ENCODE data around the gene CLEC1B. TPM values are rescaled to one million over a fixed set of nuclear protein-coding genes. Genes with fewer than 3 reads are reported as not detected.

The CLEC1B gene
- total RNA-seq, 1 experiment from 2014 or later, result not detected

GRCh38 chr12:10021342-10021741 lies 22.4 kb upstream of the CLEC1B start (continued):
- TF ChIP-seq RAD21 (IDR thresholded peaks at IDR 0.05; ENCODE audit: low read depth) (no peak), EZH2phosphoT487 (IDR thresholded peaks at IDR 0.05; ENCODE audit: borderline replicate concordance) (no peak)

GRCh38 chr12:10018386-10018785 lies 19.5 kb upstream of the CLEC1B start:
- Histone ChIP-seq H3K4me1 (ENCODE audit: control insufficient read depth in 1 of 2, insufficient read depth in 2 of 2, low read length in 2 of 2) (no peaks in the 10 kb centered on the region), H3K9me3 (ENCODE audit: control insufficient read depth in 1 of 2, insufficient read depth in 1 of 2, low read depth in 1 of 2, low read length in 2 of 2) (no peaks in the 10 kb centered on the region), H3K27me3 (ENCODE audit: insufficient read depth, low read length) (peaks cover 18% of the 10 kb centered on the region), H3K4me2 (ENCODE audit: low read length) (no peak overlapping the region), H3K27ac (ENCODE audit: low read depth, low read length) (no peak overlapping the region), H3K79me2 (ENCODE audit: insufficient read depth, low read length) (no peaks in the 10 kb centered on the region), H3K4me3 (replicated peaks in 1 of 2; ENCODE audit: low read depth in 1 of 2, low read length in 2 of 2) (no peak overlapping the region), H3K9ac (ENCODE audit: low read length) (no peak overlapping the region), H3K9me2 (ENCODE audit: insufficient read depth) (peaks cover 4% of the 10 kb centered on the region; the same call in 1 of the 2 replicates), H4K20me1 (ENCODE audit: insufficient read depth) (no peaks in the 10 kb centered on the region), H3K36me3 (ENCODE audit: control insufficient read depth in 1 of 2, insufficient read depth in 2 of 2, low read length in 2 of 2) (no peaks in the 10 kb centered on the region), H2AFZ (ENCODE audit: low read depth, low read length, poor library complexity, severe bottlenecking) (no peak overlapping the region)
- ATAC-seq, result no peak
- ChIA-PET RAD21 (ENCODE audit: low non-redundant PET in 1 of 2, low total read pairs in 2 of 2, uncharacterized antibody in 2 of 2, unreplicated experiment in 2 of 2) (no interaction called here), CTCF (interaction anchor here (1.3 kb wide), 1 partner anchor 8 kb away, joined by 4 read pairs; no protein-coding TSS in a partner anchor), POLR2A (no interaction called here)
- TF ChIP-seq REST (IDR thresholded peaks at IDR 0.05; ENCODE audit: low read depth) (no peak), JUND (IDR thresholded peaks at IDR 0.05) (no peak), FOSL1 (IDR thresholded peaks at IDR 0.05; ENCODE audit: low read depth) (no peak), POLR2AphosphoS5 (IDR thresholded peaks at IDR 0.05; ENCODE audit: low read depth, low read length) (no peak), ELF1 (IDR thresholded peaks at IDR 0.05; ENCODE audit: borderline replicate concordance, low read depth) (no peak), CEBPB (IDR thresholded peaks at IDR 0.05; ENCODE audit: low read depth) (no peak)
- DNase-seq (ENCODE audit: low read depth, low spot score), result no peak
- intact Hi-C loops (cut with micrococcal nuclease), result no loop called here
- no TSS peak for BruUV-seq (replicated peaks)

Data from HCT116 (cell line).